NCI-H524 (cell line): Measurements from ENCODE around the gene SH3TC2.

Source experiments
- DNase-seq, 2 experiments: peaks; one replicate each; lab custom pipeline; 2025; lab: John Stamatoyannopoulos, UW

Gene SH3TC2

GRCh38 chr5:149060325-149060724 is 2.5 kb downstream of the SH3TC2 start:
- peak; percentile 5 to 64 for DNase-seq

- no peak for DNase-seq
Observed at GRCh38 chr5:149056616-149057165, 6.2 kb downstream of the SH3TC2 start.

- no peak for DNase-seq
Observed at GRCh38 chr5:149054416-149054815, 8.4 kb downstream of the SH3TC2 start.

- DNase-seq = peak; percentile 36 to 85
Observed at GRCh38 chr5:149053072-149053695, 9.7 kb downstream of the SH3TC2 start.

GRCh38 chr5:149049371-149049781 is 13.5 kb downstream of the SH3TC2 start:
- peak in 1 of 2 experiments; percentile 2 for DNase-seq

GRCh38 chr5:149048811-149049210 is 14.1 kb downstream of the SH3TC2 start:
- no peak for DNase-seq

- no peak for DNase-seq
Observed at GRCh38 chr5:149047462-149047861, 15.4 kb downstream of the SH3TC2 start.

- DNase-seq = no peak
Observed at GRCh38 chr5:149046196-149046829, 16.5 kb downstream of the SH3TC2 start.

GRCh38 chr5:149045089-149045460 is 17.8 kb downstream of the SH3TC2 start:
- no peak for DNase-seq

- DNase-seq = no peak
Observed at GRCh38 chr5:149044453-149045088, 18.3 kb downstream of the SH3TC2 start.

GRCh38 chr5:149043641-149044040 is 19.2 kb downstream of the SH3TC2 start:
- no peak for DNase-seq

GRCh38 chr5:149042865-149043264 is 20.0 kb downstream of the SH3TC2 start:
- DNase-seq = no peak

- no peak for DNase-seq
Observed at GRCh38 chr5:149041242-149041641, 21.6 kb downstream of the SH3TC2 start.

- DNase-seq = no peak
Observed at GRCh38 chr5:149040421-149040820, 22.4 kb downstream of the SH3TC2 start.

- no peak for DNase-seq
Observed at GRCh38 chr5:149039506-149039905, 23.4 kb downstream of the SH3TC2 start.

GRCh38 chr5:149038336-149039080 is 24.4 kb downstream of the SH3TC2 start:
- no peak for DNase-seq

GRCh38 chr5:149037817-149038216 is 25.0 kb downstream of the SH3TC2 start:
- DNase-seq = no peak

GRCh38 chr5:149036970-149037369 is 25.9 kb downstream of the SH3TC2 start:
- DNase-seq = no peak

- no peak for DNase-seq
Observed at GRCh38 chr5:149036168-149036567, 26.7 kb downstream of the SH3TC2 start.

GRCh38 chr5:149035372-149035790 is 27.5 kb downstream of the SH3TC2 start:
- peak; percentile 37 to 55 for DNase-seq

GRCh38 chr5:149030838-149031397 is 31.9 kb downstream of the SH3TC2 start:
- no peak for DNase-seq

- DNase-seq = no peak
Observed at GRCh38 chr5:149030392-149030791, 32.5 kb downstream of the SH3TC2 start.
